CD4-positive, CD25-positive, alpha-beta regulatory T cell (primary cell): ENCODE results near the gene LCOR. TPM values are rescaled to one million over a fixed set of nuclear protein-coding genes. Genes with fewer than 3 reads are reported as not detected.

ENCODE experiments used
- ATAC-seq, 2 donors: fragments of 150-1000 bp; cut with Tn5 transposase; one replicate each; pipeline ENCODE4 v1.10.0; 2021; ENCODE audit warnings: low read depth in 2 of 2, moderate number of reproducible peaks in 2 of 2, moderate library complexity in 1 of 2
- DNase-seq, 3 donors: peaks; one replicate each; pipeline versions ENCODE4 v3.0.0 to v3.0.0-alpha.2; 2012 to 2022; ENCODE audit warnings: mixed read lengths in 1 of 3
- H3K27ac ChIP-seq: one replicate; pipeline ENCODE4 v1.7.0; 2013; ENCODE audit warnings: mild to moderate bottlenecking, low read length; ENCODE audit not compliant: insufficient read depth, poor library complexity, severe bottlenecking
- H3K27me3 ChIP-seq: one replicate; pipeline ENCODE4 v1.7.0; 2013; ENCODE audit warnings: low read length; ENCODE audit not compliant: control insufficient read depth, insufficient read depth
- H3K36me3 ChIP-seq: one replicate; pipeline ENCODE4 v1.7.0; 2013; ENCODE audit warnings: mild to moderate bottlenecking, low read length, moderate library complexity; ENCODE audit not compliant: control insufficient read depth, insufficient read depth
- H3K4me1 ChIP-seq: 2 replicates; pipeline ENCODE4 v1.7.0; 2013; ENCODE audit warnings: mild to moderate bottlenecking, low read length; ENCODE audit not compliant: insufficient read depth, control insufficient read depth, poor library complexity, severe bottlenecking
- H3K4me3 ChIP-seq: one replicate; pipeline ENCODE4 v1.7.0; 2013; ENCODE audit warnings: low read depth, mild to moderate bottlenecking, low read length, moderate library complexity
- H3K9me3 ChIP-seq, 2 experiments: 1 replicate in 1 of 2; 2 replicates in 1 of 2; pipeline ENCODE4 v1.7.0; 2013; ENCODE audit warnings: low read length in 2 of 2, mild to moderate bottlenecking in 1 of 2, moderate library complexity in 1 of 2; ENCODE audit not compliant: control insufficient read depth in 2 of 2
- H3K27ac Mint-ChIP-seq, 3 donors: one replicate each; pipeline ENCODE4 v1.8.0; 2020 to 2022; ENCODE audit warnings: mild to moderate bottlenecking in 3 of 3, mixed read lengths in 3 of 3, moderate library complexity in 2 of 3
- H3K27me3 Mint-ChIP-seq: one replicate; pipeline ENCODE4 v1.8.0; 2022; ENCODE audit warnings: mild to moderate bottlenecking, mixed read lengths
- H3K36me3 Mint-ChIP-seq: one replicate; pipeline ENCODE4 v1.8.0; 2020; ENCODE audit warnings: mixed read lengths
- H3K4me1 Mint-ChIP-seq, 4 donors: one replicate each; pipeline ENCODE4 v1.8.0; 2020 to 2022; ENCODE audit warnings: mixed read lengths in 4 of 4, mild to moderate bottlenecking in 1 of 4
- H3K4me3 Mint-ChIP-seq, 4 donors: one replicate each; pipeline ENCODE4 v1.8.0; 2020 to 2022; ENCODE audit warnings: mild to moderate bottlenecking in 4 of 4, mixed read lengths in 4 of 4, moderate library complexity in 3 of 4
- H3K9me3 Mint-ChIP-seq, 7 donors: one replicate each; pipeline ENCODE4 v1.8.0; 2020 to 2022; ENCODE audit warnings: mixed read lengths in 7 of 7, mild to moderate bottlenecking in 3 of 7, moderate library complexity in 2 of 7
- polyA plus RNA-seq, 4 donors: library from polyadenylated mRNA; unstranded; fragments of 300-500 nt; fragmentation: Illumina TruSeq; gene quantifications; one replicate each; pipeline ENCODE4 v1.2.3, GENCODE V29; 2021
- total RNA-seq: library from RNA; stranded (reverse); gene quantifications from one replicate; pipeline ENCODE4 v1.2.3, GENCODE V29; 2022

The LCOR gene
- total and polyA plus RNA-seq, 5 donors from 2014 or later, result 12.7 to 63.1 (median 16.7) TPM

DNA sequence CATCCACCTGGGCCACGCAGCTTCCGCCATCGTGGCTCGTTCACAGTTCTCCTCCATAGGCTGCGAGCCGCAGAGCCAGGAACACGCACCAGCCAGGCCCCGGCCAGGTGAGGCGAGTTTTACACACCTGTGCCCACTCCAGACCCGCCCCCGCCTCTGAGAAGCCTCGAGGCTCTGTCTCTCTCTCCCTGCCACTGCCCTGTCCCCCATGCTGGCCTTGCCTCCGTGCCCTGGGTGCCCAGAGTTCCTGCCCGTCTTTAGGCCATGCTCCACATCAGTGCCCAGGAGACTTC, 211.4 kb downstream of the LCOR start:
- Mint-ChIP-seq H3K36me3 (no peaks in the 10 kb centered on the region), H3K27me3 (peaks cover 4% of the 10 kb centered on the region), H3K4me1 (no peaks in the 10 kb centered on the region), H3K27ac (no peak overlapping the region), H3K9me3 (peaks cover 0 to 2% (median 0%) of the 10 kb centered on the region in 7 donors), H3K4me3 (no peak overlapping the region)
- ATAC-seq (no peak), DNase-seq (no peak)
- Histone ChIP-seq H3K4me3 (no peak overlapping the region), H3K9me3 (no peaks in the 10 kb centered on the region), H3K36me3 (no peaks in the 10 kb centered on the region), H3K27ac (no peak overlapping the region), H3K27me3 (no peaks in the 10 kb centered on the region), H3K4me1 (no peaks in the 10 kb centered on the region)

Other genes starting within 250 kb of the LCOR start
- 82.8 TPM for gene TM9SF3, start 245.3 kb upstream of the LCOR start, total RNA-seq
- gene TM9SF3, start 245.3 kb upstream of the LCOR start, polyA plus RNA-seq, result 10 to 100 TPM; 59.9 to 71.0 (median 69.3) TPM
- gene PIK3AP1, start 111.8 kb upstream of the LCOR start, total RNA-seq, result 1.5 TPM
- gene PIK3AP1, start 111.8 kb upstream of the LCOR start, polyA plus RNA-seq, result 1 to 10 TPM in 3 of 4 donors, under 1 TPM in 1; 0.92 to 3.5 (median 1.8) TPM